HepG2 (cell line): Measurements from ENCODE around the gene TPCN2. TPM values are rescaled to one million over a fixed set of nuclear protein-coding genes. Genes with fewer than 3 reads are reported as not detected.

Experiments
- ATAC-seq: fragments of 200-7000 bp; cut with Tn5 transposase; 3 replicates; pipeline ENCODE4 v1.9.1; 2020; ENCODE audit warnings: mild to moderate bottlenecking, moderate library complexity
- BruUV-seq: library from RNA; stranded (reverse); fragments of 400-500 nt; replicated peaks from 2 replicates; lab custom pipeline; 2021; lab: Mats Ljungman, UMichigan
- CTCF ChIA-PET: fragments of 300-600 bp; formaldehyde crosslinking; extraction: SDS; loops from one replicate; lab custom pipeline; 2021; ENCODE audit warnings: low total read pairs, inconsistent platforms, low intra/inter-chr PET ratio; lab: Yijun Ruan, JAX
- POLR2A ChIA-PET: fragments of 350-600 bp; sonication (Branson Sonifier 250); formaldehyde crosslinking; loops from one replicate; lab custom pipeline; 2020; ENCODE audit warnings: antibody characterized with exemption, inconsistent platforms; lab: Yijun Ruan, JAX
- DNase-seq: peaks from one replicate; pipeline ENCODE4 v3.0.0-alpha.2; 2015; ENCODE audit warnings: low spot score
- FAIRE-seq: peaks from 3 replicates; lab custom pipeline; 2011; peaks lifted over from hg19 to GRCh38; lab: Jason Lieb, UNC
- H2AFZ ChIP-seq: one replicate; pipeline ENCODE4 v1.6.1; 2011; ENCODE audit warnings: low read length, inconsistent platforms
- H3K27ac ChIP-seq: fragments of 300-600 bp; 3 replicates; pipeline ENCODE4 v1.8.0; 2011; ENCODE audit warnings: mixed run types, mild to moderate bottlenecking, mixed read lengths, low read length, inconsistent platforms; ENCODE audit not compliant: insufficient read depth; ENCODE audit errors: extremely low read length
- H3K27me3 ChIP-seq, 2 experiments: fragments of 200-600 bp in 1 of 2; 2 replicates in 1 of 2; 3 replicates in 1 of 2; pipeline versions ENCODE4 v1.6.0 to v1.8.0; 2011; ENCODE audit warnings: low read length in 2 of 2, mild to moderate bottlenecking in 2 of 2, moderate library complexity in 2 of 2, inconsistent platforms in 1 of 2; ENCODE audit not compliant: insufficient read depth in 2 of 2, control insufficient read depth in 1 of 2
- H3K36me3 ChIP-seq, 2 experiments: fragments of 200-600 bp in 1 of 2; replicated peaks in 1 of 2; 2 replicates in 1 of 2; 3 replicates in 1 of 2; pipeline versions ENCODE4 v1.5.1 to v1.8.0; 2011; ENCODE audit warnings: low read length in 2 of 2, inconsistent platforms in 1 of 2; ENCODE audit not compliant: insufficient read depth in 2 of 2, control insufficient read depth in 1 of 2
- H3K4me1 ChIP-seq: 2 replicates; pipeline ENCODE4 v1.5.1; 2012; ENCODE audit warnings: low read length, inconsistent platforms; ENCODE audit not compliant: insufficient read depth
- H3K4me2 ChIP-seq: 2 replicates; pipeline ENCODE4 v1.6.0; 2011; ENCODE audit warnings: low read depth, low read length, inconsistent platforms
- H3K4me3 ChIP-seq, 3 experiments: fragments of 200-600 bp in 1 of 3; sonication (generic), shearing (Covaris generic) in 1 of 3; replicated peaks in 1 of 3; 2 replicates each; pipeline ENCODE4 v1.5.1; 2011 to 2016; ENCODE audit warnings: low read length in 3 of 3, inconsistent platforms in 2 of 3, low read depth in 2 of 3, mild to moderate bottlenecking in 2 of 3, control low read depth in 1 of 3, mixed read lengths in 1 of 3; ENCODE audit not compliant: insufficient read depth in 1 of 3
- H3K79me2 ChIP-seq: one replicate; pipeline ENCODE4 v1.6.1; 2011; ENCODE audit warnings: low read length, inconsistent platforms; ENCODE audit not compliant: insufficient read depth
- H3K9ac ChIP-seq: 2 replicates; pipeline ENCODE4 v1.6.0; 2011; ENCODE audit warnings: mild to moderate bottlenecking, low read depth, low read length, inconsistent platforms; ENCODE audit not compliant: insufficient read depth
- H3K9me3 ChIP-seq: 2 replicates; pipeline ENCODE4 v1.5.1; 2012; ENCODE audit warnings: mild to moderate bottlenecking, low read length
- H4K20me1 ChIP-seq: 2 replicates; pipeline ENCODE4 v1.6.0; 2011; ENCODE audit warnings: inconsistent platforms, mild to moderate bottlenecking, low read length, moderate library complexity; ENCODE audit not compliant: insufficient read depth
- CREB3 ChIP-seq: sonication (generic); formaldehyde crosslinking; IDR thresholded peaks from 2 replicates; pipeline ENCODE4 v1.5.0; 2020; ENCODE audit warnings: missing genetic modification reagents
- DMTF1 ChIP-seq: sonication (generic); formaldehyde crosslinking; IDR thresholded peaks from 2 replicates; pipeline ENCODE4 v1.4.0; 2020; ENCODE audit warnings: mild to moderate bottlenecking, missing genetic modification reagents
- ELF3 ChIP-seq: IDR thresholded peaks from 2 replicates; pipeline ENCODE4 v1.6.1; 2016; ENCODE audit warnings: missing genetic modification reagents, missing compliant biosample characterization
- GPBP1L1 ChIP-seq: sonication (generic); formaldehyde crosslinking; IDR thresholded peaks from 2 replicates; pipeline ENCODE4 v1.5.0; 2020; ENCODE audit warnings: mild to moderate bottlenecking, missing genetic modification reagents
- HNF1A ChIP-seq, 2 experiments: sonication (generic) in 1 of 2; formaldehyde crosslinking in 1 of 2; IDR thresholded peaks; 2 replicates each; pipeline versions ENCODE4 v1.4.0 to v1.6.1; 2016 to 2020; ENCODE audit warnings: borderline replicate concordance in 1 of 2, low read depth in 1 of 2, mild to moderate bottlenecking in 1 of 2, missing genetic modification reagents in 1 of 2
- KDM4B ChIP-seq: sonication (generic); formaldehyde crosslinking; IDR thresholded peaks from 2 replicates; pipeline ENCODE4 v1.4.0; 2020; ENCODE audit warnings: missing genetic modification reagents
- MEIS1 ChIP-seq: sonication (generic); formaldehyde crosslinking; IDR thresholded peaks from 2 replicates; pipeline ENCODE4 v1.9.0; 2021; ENCODE audit warnings: mild to moderate bottlenecking, missing genetic modification reagents, moderate library complexity, borderline replicate concordance
- NCOR1 ChIP-seq: fragments of 200-600 bp; sonication (generic); IDR thresholded peaks from 2 replicates; pipeline ENCODE4 v1.7.0; 2017; ENCODE audit warnings: antibody characterized with exemption, low read length, borderline replicate concordance
- NFIC ChIP-seq: IDR thresholded peaks from 2 replicates; pipeline ENCODE4 v1.6.1; 2012; ENCODE audit warnings: mild to moderate bottlenecking, low read length, inconsistent platforms
- PRPF4 ChIP-seq: fragments of 200-400 bp; formaldehyde crosslinking; IDR thresholded peaks from 2 replicates; pipeline ENCODE4 v1.6.1; 2016; ENCODE audit warnings: low read length, low read depth; ENCODE audit not compliant: poor library complexity, severe bottlenecking
- TEAD2 ChIP-seq: sonication (generic); formaldehyde crosslinking; IDR thresholded peaks from 2 replicates; pipeline ENCODE4 v1.9.0; 2021; ENCODE audit warnings: missing genetic modification reagents
- XRCC5 ChIP-seq: fragments of 200-400 bp; formaldehyde crosslinking; optimal IDR thresholded peaks from 2 replicates; pipeline ENCODE3; 2017; ENCODE audit warnings: mild to moderate bottlenecking, low read length
- WGBS: methylation state at CpG from one replicate; pipeline ENCODE4 v1.1.6; 2017; ENCODE audit warnings: low lambda C conversion rate; 5-methylcytosine and 5-hydroxymethylcytosine counted together
- in situ Hi-C: cut with HindIII; loops from 2 replicates; pipeline ENCODE4 v1.10.0; 2017; ENCODE audit warnings: low pct_unique_long_range_greater_than_20kb; ENCODE audit not compliant: extremely low pct_ligation_motif_present
- intact Hi-C: fragments of 100-400 bp; cut with micrococcal nuclease; formaldehyde crosslinking; loops from one replicate; pipeline ENCODE4 v1.10.0; 2022; ENCODE audit not compliant: unreplicated experiment
- polyA plus RNA-seq, 8 experiments: library from polyadenylated mRNA; depleted of rRNA in 3 of 8; stranded (reverse) in 7 of 8; unstranded in 1 of 8; fragments of >200 nt; fragmentation: Illumina TruSeq in 4 of 8; extraction: Trizol in 4 of 8; gene quantifications; 2 replicates each; pipeline versions ENCODE4 v1.2.1 to v1.2.3, GENCODE V29; 2011 to 2016; ENCODE audit warnings: low read depth in 4 of 8, missing spikeins in 1 of 8, mixed read lengths in 1 of 8; ENCODE audit not compliant: insufficient read depth in 1 of 8
- total RNA-seq, 5 experiments: library from RNA; depleted of rRNA; stranded (reverse); fragments of >200 nt; fragmentation: Illumina TruSeq; extraction: Trizol; gene quantifications; 2 replicates each; pipeline ENCODE4 v1.2.3, GENCODE V29; 2016; ENCODE audit warnings: low read depth in 1 of 5

The TPCN2 gene
- total and polyA plus RNA-seq, 2 of the 13 experiments (the other 11 are each of a cell fraction or from before 2014, with no cell fraction given): 5.6 to 5.9 TPM

- FAIRE-seq (no peak), DNase-seq (no peak), ATAC-seq (no peak)
- in situ Hi-C loops (no loop called here), intact Hi-C loops (no loop called here)
- H3K4me1 ChIP-seq: peaks cover 29% of the 10 kb centered on the region
- H3K4me2 ChIP-seq: no peak overlapping the region
- POLR2A ChIA-PET: no interaction called here
- H2AFZ ChIP-seq: no peak overlapping the region
- no peaks in the 10 kb centered on the region for H3K79me2 ChIP-seq
- no peaks in the 10 kb centered on the region for H3K9me3 ChIP-seq
- no peaks in the 10 kb centered on the region for H4K20me1 ChIP-seq
- H3K27ac ChIP-seq: no peak overlapping the region
- CTCF ChIA-PET: no interaction called here
- H3K9ac ChIP-seq: no peak overlapping the region
- peaks cover 0 to 5% of the 10 kb centered on the region in 2 experiments; a peak in 1 of 5 replicates for H3K27me3 ChIP-seq
- 9% methylated on average over 5 of the region's 5 CpGs for WGBS
- no peaks in the 10 kb centered on the region for H3K36me3 ChIP-seq
- BruUV-seq: no TSS peak
- no peak overlapping the region for H3K4me3 ChIP-seq
- no peak for TF ChIP-seq CREB3
- no peak for TF ChIP-seq PRPF4
- TF ChIP-seq GPBP1L1: no peak
- TF ChIP-seq HNF1A (IDR thresholded peaks at IDR 0.05; ENCODE audit: low read depth): no peak
- TF ChIP-seq HNF1A (CRISPR knock-in tag; IDR thresholded peaks at IDR 0.05; ENCODE audit: borderline replicate concordance): no peak
- TF ChIP-seq TEAD2 (CRISPR knock-in tag): no peak
- no peak for TF ChIP-seq DMTF1
- TF ChIP-seq XRCC5: no peak
- TF ChIP-seq ELF3 (CRISPR knock-in tag): no peak
- no peak for TF ChIP-seq NFIC
- no peak for TF ChIP-seq NCOR1
- no peak for TF ChIP-seq KDM4B
- TF ChIP-seq MEIS1 (CRISPR knock-in tag): no peak
Observed at GRCh38 chr11:69161117-69161407, 112.3 kb downstream of the TPCN2 start.
